SU-DHL-6 (cell line): ENCODE measurements around the gene ANO10.

Source experiments
- H2AFZ ChIP-seq: fragments of 200-600 bp; sonication (generic); 2 replicates; pipeline ENCODE4 v1.6.1; 2014; ENCODE audit warnings: low read depth, mild to moderate bottlenecking, moderate library complexity, mixed read lengths, antibody characterized with exemption, low read length; ENCODE audit not compliant: severe bottlenecking
- H3F3A ChIP-seq: fragments of 200-600 bp; shearing (Covaris generic); 2 replicates; pipeline ENCODE4 v1.6.0; 2016; ENCODE audit warnings: antibody characterized with exemption, mild to moderate bottlenecking; ENCODE audit not compliant: insufficient read depth
- H3K27ac ChIP-seq: fragments of 200-600 bp; sonication (generic); 2 replicates; pipeline ENCODE4 v1.5.1; 2016; ENCODE audit warnings: low read depth, mild to moderate bottlenecking, low read length, moderate library complexity, mixed read lengths
- H3K27me3 ChIP-seq: fragments of 200-600 bp; sonication (generic), shearing (Covaris generic); 2 replicates; pipeline ENCODE4 v1.6.0; 2014; ENCODE audit warnings: mild to moderate bottlenecking, low read length
- H3K36me3 ChIP-seq: fragments of 200-600 bp; sonication (generic); 2 replicates; pipeline ENCODE4 v1.6.1; 2014; ENCODE audit warnings: mild to moderate bottlenecking, low read length, mixed read lengths
- H3K4me2 ChIP-seq: fragments of 300-600, 200-600 bp; shearing (Covaris generic), sonication (generic); 2 replicates; pipeline ENCODE4 v1.6.0; 2014; ENCODE audit warnings: low read length, low read depth, mild to moderate bottlenecking; ENCODE audit not compliant: poor library complexity, severe bottlenecking
- H3K4me3 ChIP-seq: fragments of 200-600 bp; sonication (generic); 2 replicates; pipeline ENCODE4 v1.5.1; 2014; ENCODE audit warnings: antibody characterized with exemption, low read length, mild to moderate bottlenecking, mixed read lengths; ENCODE audit not compliant: insufficient read depth, poor library complexity, severe bottlenecking
- H3K79me2 ChIP-seq: fragments of 200-600 bp; sonication (generic); 2 replicates; pipeline ENCODE4 v1.6.1; 2014; ENCODE audit warnings: mild to moderate bottlenecking, low read length, moderate library complexity; ENCODE audit not compliant: insufficient read depth
- H3K9ac ChIP-seq: fragments of 200-600 bp; sonication (generic); 2 replicates; pipeline ENCODE4 v1.7.0; 2014; ENCODE audit warnings: mild to moderate bottlenecking, low read length
- H3K9me2 ChIP-seq: fragments of 200-600 bp; sonication (generic); replicated peaks from 2 replicates; pipeline ENCODE4 v1.6.1; 2014; ENCODE audit warnings: low read length; ENCODE audit not compliant: insufficient read depth
- H3K9me3 ChIP-seq: fragments of 200-600 bp; sonication (generic); 2 replicates; pipeline ENCODE4 v1.6.1; 2014; ENCODE audit warnings: low read length, mixed read lengths; ENCODE audit not compliant: insufficient read depth
- H4K20me1 ChIP-seq: fragments of 200-600 bp; sonication (generic); 2 replicates; pipeline ENCODE4 v1.6.1; 2014; ENCODE audit warnings: low read depth, mild to moderate bottlenecking, antibody characterized with exemption, low read length, moderate library complexity, mixed read lengths
- EZH2phosphoT487 ChIP-seq: fragments of 200-600 bp; sonication (generic), shearing (Covaris generic); conservative IDR thresholded peaks from 2 replicates; pipeline ENCODE4 v1.6.1; 2018; ENCODE audit warnings: mild to moderate bottlenecking, antibody characterized with exemption, low read length, moderate library complexity, mixed read lengths
- TF ChIP-seq, protein P1 (sequence below): fragments of 200-600 bp; sonication (generic); IDR thresholded peaks from one replicate; pipeline ENCODE4 v1.5.1; 2017; ENCODE audit warnings: antibody characterized with exemption, mild to moderate bottlenecking, low read length, moderate library complexity; ENCODE audit not compliant: insufficient read depth, poor library complexity, severe bottlenecking

Gene ANO10

DNA sequence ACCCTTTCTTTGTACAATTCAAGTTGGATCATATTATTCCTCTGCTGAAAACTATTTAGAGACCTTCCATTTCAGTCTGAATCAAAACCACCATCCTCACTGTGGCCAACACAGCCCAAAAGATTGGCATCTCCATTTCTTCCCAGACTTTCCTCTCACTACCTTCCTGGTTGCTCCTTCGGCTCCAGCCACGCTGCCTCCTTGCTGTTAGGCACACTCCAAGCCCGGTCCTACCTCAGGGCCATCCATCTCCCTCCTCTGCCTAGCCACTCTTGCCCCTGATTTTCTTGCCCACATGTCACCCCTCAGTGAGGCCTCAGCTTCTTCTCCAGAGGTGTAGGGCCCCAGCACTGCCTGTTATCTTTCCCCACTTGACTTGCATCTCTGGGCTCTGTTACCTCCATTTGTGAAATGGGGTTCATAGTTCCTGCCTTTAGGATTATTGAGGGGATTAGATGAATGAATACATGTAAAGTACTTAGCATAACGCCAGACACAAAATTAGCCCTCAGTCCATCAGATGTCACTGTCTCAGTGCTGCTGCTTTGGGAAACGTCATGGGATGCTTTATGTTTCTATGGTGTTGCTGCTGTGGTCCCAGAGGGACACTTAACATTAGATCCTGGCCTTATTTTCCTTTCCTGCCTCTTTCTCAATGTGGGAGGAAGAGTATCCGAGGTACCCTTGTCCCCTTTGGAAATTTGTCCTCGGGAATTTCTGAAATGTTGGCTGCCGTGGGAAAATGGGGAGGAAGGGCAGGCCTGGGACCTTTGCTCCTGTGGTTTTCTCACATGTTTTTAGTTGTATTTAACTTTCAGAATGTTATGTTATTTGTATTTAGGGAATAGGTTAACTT lies 304.1 kb downstream of the ANO10 start:
- H3K9ac ChIP-seq = no peak overlapping the region
- H3K4me3 ChIP-seq = no peak overlapping the region
- H3F3A ChIP-seq = no peaks in the 10 kb centered on the region
- H3K9me2 ChIP-seq = no peaks in the 10 kb centered on the region
- no peaks in the 10 kb centered on the region for H4K20me1 ChIP-seq
- no peaks in the 10 kb centered on the region for H3K9me3 ChIP-seq
- H3K36me3 ChIP-seq = 0 out of 2 replicates have a peak, but pooled peaks cover 2% of the 10 kb centered on the region
- H3K4me2 ChIP-seq = no peak overlapping the region
- H3K79me2 ChIP-seq = 0 out of 2 replicates have a peak, but pooled peaks cover 6% of the 10 kb centered on the region
- H3K27me3 ChIP-seq = no peaks in the 10 kb centered on the region
- H3K27ac ChIP-seq = no peak overlapping the region
- TF ChIP-seq EZH2phosphoT487 = no peak
- TF ChIP-seq, protein P1, sequence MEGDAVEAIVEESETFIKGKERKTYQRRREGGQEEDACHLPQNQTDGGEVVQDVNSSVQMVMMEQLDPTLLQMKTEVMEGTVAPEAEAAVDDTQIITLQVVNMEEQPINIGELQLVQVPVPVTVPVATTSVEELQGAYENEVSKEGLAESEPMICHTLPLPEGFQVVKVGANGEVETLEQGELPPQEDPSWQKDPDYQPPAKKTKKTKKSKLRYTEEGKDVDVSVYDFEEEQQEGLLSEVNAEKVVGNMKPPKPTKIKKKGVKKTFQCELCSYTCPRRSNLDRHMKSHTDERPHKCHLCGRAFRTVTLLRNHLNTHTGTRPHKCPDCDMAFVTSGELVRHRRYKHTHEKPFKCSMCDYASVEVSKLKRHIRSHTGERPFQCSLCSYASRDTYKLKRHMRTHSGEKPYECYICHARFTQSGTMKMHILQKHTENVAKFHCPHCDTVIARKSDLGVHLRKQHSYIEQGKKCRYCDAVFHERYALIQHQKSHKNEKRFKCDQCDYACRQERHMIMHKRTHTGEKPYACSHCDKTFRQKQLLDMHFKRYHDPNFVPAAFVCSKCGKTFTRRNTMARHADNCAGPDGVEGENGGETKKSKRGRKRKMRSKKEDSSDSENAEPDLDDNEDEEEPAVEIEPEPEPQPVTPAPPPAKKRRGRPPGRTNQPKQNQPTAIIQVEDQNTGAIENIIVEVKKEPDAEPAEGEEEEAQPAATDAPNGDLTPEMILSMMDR = no peak
- no peak overlapping the region for H2AFZ ChIP-seq

DNA sequence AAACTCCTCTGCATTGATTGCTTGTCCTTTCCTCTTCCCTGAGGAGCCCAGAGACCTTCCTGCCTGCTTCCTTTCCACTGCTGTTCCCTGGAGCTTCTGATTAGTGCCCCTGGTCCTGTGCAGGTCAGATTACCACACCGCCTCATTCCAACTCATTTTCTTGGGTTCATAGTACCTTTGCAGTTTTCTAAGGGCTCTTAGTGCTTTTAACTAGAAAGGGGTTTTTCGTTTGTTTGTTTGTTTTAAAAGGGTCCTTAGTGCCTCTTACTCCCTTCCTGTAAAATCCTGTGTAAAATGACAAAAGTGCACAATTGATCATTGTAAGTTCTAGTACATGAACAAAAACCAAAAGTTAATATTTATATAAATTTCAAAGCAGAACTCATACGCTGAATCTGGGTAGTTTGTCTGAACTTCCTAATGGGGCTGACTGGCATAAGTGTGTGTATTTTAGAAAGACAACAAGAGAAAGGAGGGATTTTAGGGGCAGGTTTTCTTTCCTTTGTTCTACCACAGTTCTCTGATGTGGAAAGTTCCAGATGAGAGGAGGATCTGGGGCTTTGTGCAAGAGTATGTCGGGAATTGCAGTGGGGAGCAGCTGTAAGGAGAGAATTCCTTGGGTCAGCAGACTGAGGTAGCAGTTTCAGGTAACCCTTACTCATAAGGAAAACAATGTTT lies 304.9 kb downstream of the ANO10 start:
- Histone ChIP-seq H3K27ac (no peak overlapping the region), H3K27me3 (no peaks in the 10 kb centered on the region), H3K9me3 (no peaks in the 10 kb centered on the region), H3K9me2 (no peaks in the 10 kb centered on the region), H3K4me2 (no peak overlapping the region), H2AFZ (no peak overlapping the region), H3K36me3 (0 out of 2 replicates have a peak, but pooled peaks cover 6% of the 10 kb centered on the region), H3F3A (no peaks in the 10 kb centered on the region), H3K79me2 (0 out of 2 replicates have a peak, but pooled peaks cover 6% of the 10 kb centered on the region), H3K9ac (no peak overlapping the region), H3K4me3 (no peak overlapping the region), H4K20me1 (no peaks in the 10 kb centered on the region)
- TF ChIP-seq, protein P1 = no peak
- TF ChIP-seq EZH2phosphoT487 = no peak
